Natural killer cell (primary cell): Measurements from ENCODE around the gene CEP41. TPM values are rescaled to one million over a fixed set of nuclear protein-coding genes. Genes with fewer than 3 reads are reported as not detected.

Source experiments
- ATAC-seq, 3 donors: fragments of 150-1000 bp in 2 of 3; fragments of 200-7000 bp in 1 of 3; cut with Tn5 transposase; 1 replicate in 1 of 3; 2 replicates in 2 of 3; pipeline ENCODE4 v1.10.0; 2021; ENCODE audit warnings: mild to moderate bottlenecking in 2 of 3, moderate library complexity in 2 of 3
- DNase-seq, 2 donors: peaks; one replicate each; pipeline versions ENCODE4 v3.0.0 to v3.0.0-alpha.2; 2013 to 2021; ENCODE audit warnings: mixed read lengths in 1 of 2
- H3K27ac ChIP-seq: one replicate; pipeline ENCODE4 v1.5.1; 2013; ENCODE audit warnings: mild to moderate bottlenecking, low read length
- H3K27me3 ChIP-seq: one replicate; pipeline ENCODE4 v1.6.1; 2013; ENCODE audit warnings: low read length; ENCODE audit not compliant: control insufficient read depth, insufficient read depth
- H3K36me3 ChIP-seq: one replicate; pipeline ENCODE4 v1.6.1; 2013; ENCODE audit warnings: low read length; ENCODE audit not compliant: control insufficient read depth, insufficient read depth
- H3K4me1 ChIP-seq: one replicate; pipeline ENCODE4 v1.6.1; 2013; ENCODE audit warnings: low read length; ENCODE audit not compliant: control insufficient read depth, insufficient read depth
- H3K4me3 ChIP-seq: one replicate; pipeline ENCODE4 v1.5.1; 2013; ENCODE audit warnings: low read length
- H3K9me3 ChIP-seq: one replicate; pipeline ENCODE4 v1.6.1; 2013; ENCODE audit warnings: low read length; ENCODE audit not compliant: control insufficient read depth, insufficient read depth
- H3K27ac Mint-ChIP-seq, 2 donors: one replicate each; pipeline ENCODE4 v1.8.0; 2022; ENCODE audit warnings: mild to moderate bottlenecking in 2 of 2, mixed read lengths in 2 of 2, moderate library complexity in 1 of 2
- H3K27me3 Mint-ChIP-seq, 2 donors: one replicate each; pipeline ENCODE4 v1.8.0; 2022; ENCODE audit warnings: low read depth in 2 of 2, mixed read lengths in 2 of 2
- H3K36me3 Mint-ChIP-seq: one replicate; pipeline ENCODE4 v1.8.0; 2022; ENCODE audit warnings: mixed read lengths
- H3K4me1 Mint-ChIP-seq, 2 donors: one replicate each; pipeline ENCODE4 v1.8.0; 2022; ENCODE audit warnings: mixed read lengths in 2 of 2
- H3K4me3 Mint-ChIP-seq: one replicate; pipeline ENCODE4 v1.8.0; 2022; ENCODE audit warnings: mild to moderate bottlenecking, moderate library complexity, mixed read lengths
- H3K9me3 Mint-ChIP-seq, 2 donors: one replicate each; pipeline ENCODE4 v1.8.0; 2022; ENCODE audit warnings: mixed read lengths in 2 of 2
- WGBS: methylation state at CpG from one replicate; pipeline ENCODE4 v1.1.7; 2013; ENCODE audit warnings: missing lambda C conversion rate; ENCODE audit not compliant: insufficient coverage; 5-methylcytosine and 5-hydroxymethylcytosine counted together
- intact Hi-C: fragments of 100-400 bp; cut with micrococcal nuclease; formaldehyde crosslinking; loops from one replicate; pipeline ENCODE4 v1.14.2; 2022
- total RNA-seq, 4 donors: library from RNA; stranded (reverse); fragments of 120-200 nt in 1 of 4; gene quantifications; one replicate each; pipeline versions ENCODE4 v1.2.3 to v1.2.4, GENCODE V29; 2013 to 2022
- TF ChIP-seq, protein P1 (sequence below): fragments of 200-600 bp; IDR thresholded peaks from one replicate; pipeline ENCODE4 v1.8.0; 2022; ENCODE audit warnings: antibody characterized with exemption

The CEP41 gene
- total RNA-seq, 3 donors from 2014 or later (not counting 1 experiment from before 2014, with no cell fraction given) = 8.7 to 14.2 (median 11.2) TPM

DNA sequence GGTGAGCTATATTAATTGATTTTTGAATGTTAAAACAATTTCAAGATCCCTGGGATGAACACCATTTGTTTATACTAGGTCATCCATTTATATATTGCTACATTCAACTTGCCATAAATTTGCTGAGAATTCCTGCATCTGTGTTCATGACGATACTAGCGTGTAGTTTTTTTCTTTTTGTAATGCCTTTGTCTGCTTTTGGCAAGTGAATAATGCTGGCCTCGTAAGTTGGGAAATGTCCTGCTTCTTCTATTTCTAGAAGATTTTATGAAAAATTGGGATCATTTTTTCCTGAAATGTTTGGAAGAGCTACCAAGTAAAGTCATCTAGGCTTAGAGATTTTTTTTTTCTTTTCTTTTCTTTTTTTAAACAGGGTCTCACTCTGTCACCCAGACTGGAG, 38.2 kb upstream of the CEP41 start:
- intact Hi-C loops = no loop called here
- Histone ChIP-seq H3K4me3 (no peak overlapping the region), H3K36me3 (no peaks in the 10 kb centered on the region), H3K27ac (no peak overlapping the region), H3K9me3 (no peaks in the 10 kb centered on the region), H3K4me1 (no peaks in the 10 kb centered on the region), H3K27me3 (no peaks in the 10 kb centered on the region)
- TF ChIP-seq, protein P1, sequence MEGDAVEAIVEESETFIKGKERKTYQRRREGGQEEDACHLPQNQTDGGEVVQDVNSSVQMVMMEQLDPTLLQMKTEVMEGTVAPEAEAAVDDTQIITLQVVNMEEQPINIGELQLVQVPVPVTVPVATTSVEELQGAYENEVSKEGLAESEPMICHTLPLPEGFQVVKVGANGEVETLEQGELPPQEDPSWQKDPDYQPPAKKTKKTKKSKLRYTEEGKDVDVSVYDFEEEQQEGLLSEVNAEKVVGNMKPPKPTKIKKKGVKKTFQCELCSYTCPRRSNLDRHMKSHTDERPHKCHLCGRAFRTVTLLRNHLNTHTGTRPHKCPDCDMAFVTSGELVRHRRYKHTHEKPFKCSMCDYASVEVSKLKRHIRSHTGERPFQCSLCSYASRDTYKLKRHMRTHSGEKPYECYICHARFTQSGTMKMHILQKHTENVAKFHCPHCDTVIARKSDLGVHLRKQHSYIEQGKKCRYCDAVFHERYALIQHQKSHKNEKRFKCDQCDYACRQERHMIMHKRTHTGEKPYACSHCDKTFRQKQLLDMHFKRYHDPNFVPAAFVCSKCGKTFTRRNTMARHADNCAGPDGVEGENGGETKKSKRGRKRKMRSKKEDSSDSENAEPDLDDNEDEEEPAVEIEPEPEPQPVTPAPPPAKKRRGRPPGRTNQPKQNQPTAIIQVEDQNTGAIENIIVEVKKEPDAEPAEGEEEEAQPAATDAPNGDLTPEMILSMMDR = no peak
- 93% methylated on average over 3 of the region's 3 CpGs for WGBS
- Mint-ChIP-seq H3K27me3 (peaks cover 23 to 43% of the 10 kb centered on the region in 2 donors), H3K4me1 (no peaks in the 10 kb centered on the region), H3K9me3 (no peaks in the 10 kb centered on the region), H3K27ac (no peak overlapping the region), H3K36me3 (no peaks in the 10 kb centered on the region), H3K4me3 (no peak overlapping the region)
- ATAC-seq (no peak), DNase-seq (no peak)

GRCh38 chr7:130476297-130477150, 35.7 kb upstream of the CEP41 start:
- peaks cover 10 to 38% of the 10 kb centered on the region in 2 donors for H3K27me3 Mint-ChIP-seq
- no peaks in the 10 kb centered on the region for H3K4me1 ChIP-seq

DNA sequence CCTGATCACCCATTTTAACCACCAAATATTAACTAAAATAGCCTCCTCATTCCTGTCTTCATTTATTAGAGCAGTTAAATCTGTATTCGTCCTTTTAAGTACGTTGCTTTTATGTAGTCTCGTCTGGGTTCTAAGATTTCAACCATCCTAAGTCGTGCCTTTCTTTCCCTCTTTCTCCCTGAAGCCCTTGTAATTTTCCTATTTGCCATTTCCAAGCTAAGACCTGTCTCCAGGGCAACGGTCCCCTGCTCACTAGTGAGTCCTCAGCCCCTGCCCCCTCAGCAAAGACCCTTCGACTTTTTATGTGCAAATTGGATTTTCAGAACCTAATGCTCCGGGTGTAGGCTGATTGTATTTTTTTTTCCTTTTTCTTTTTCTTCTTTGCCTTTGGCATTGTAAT, 35.0 kb upstream of the CEP41 start:
- intact Hi-C loops = no loop called here
- H3K36me3 Mint-ChIP-seq = no peaks in the 10 kb centered on the region
- peaks cover 10 to 46% of the 10 kb centered on the region in 2 donors for H3K27me3 Mint-ChIP-seq
- H3K4me3 ChIP-seq = no peak overlapping the region
- no peaks in the 10 kb centered on the region for H3K36me3 ChIP-seq
- H3K4me3 Mint-ChIP-seq = no peak overlapping the region
- DNase-seq (no peak), ATAC-seq (no peak)
- no peaks in the 10 kb centered on the region for H3K4me1 ChIP-seq
- no peak overlapping the region for H3K27ac ChIP-seq
- H3K27ac Mint-ChIP-seq = no peak overlapping the region
- peaks cover 2% of the 10 kb centered on the region for H3K27me3 ChIP-seq
- H3K9me3 Mint-ChIP-seq = no peaks in the 10 kb centered on the region
- 88% methylated on average over 6 of the region's 7 CpGs for WGBS
- TF ChIP-seq, protein P1 = no peak
- no peaks in the 10 kb centered on the region for H3K9me3 ChIP-seq
- H3K4me1 Mint-ChIP-seq = no peaks in the 10 kb centered on the region

More at GRCh38 chr7:130476297-130477150, 35.7 kb upstream of the CEP41 start:
- no peaks in the 10 kb centered on the region for H3K9me3 Mint-ChIP-seq
- no peak overlapping the region for H3K4me3 Mint-ChIP-seq
- no peaks in the 10 kb centered on the region for H3K36me3 Mint-ChIP-seq
- no peaks in the 10 kb centered on the region for H3K36me3 ChIP-seq
- no peak overlapping the region for H3K4me3 ChIP-seq
- ATAC-seq = no peak
- intact Hi-C loops = no loop called here
- H3K27ac ChIP-seq = no peak overlapping the region
- no peak for DNase-seq
- no peaks in the 10 kb centered on the region for H3K9me3 ChIP-seq
- TF ChIP-seq, protein P1 = no peak
- no peaks in the 10 kb centered on the region for H3K4me1 Mint-ChIP-seq
- WGBS = 70% methylated on average over 9 of the region's 9 CpGs
- H3K27me3 ChIP-seq = no peaks in the 10 kb centered on the region
- H3K27ac Mint-ChIP-seq = no peak overlapping the region
